Measurements from ENCODE around the gene FOXJ3.
"Not testable (repeated sequence)": the region's sequence is repeated elsewhere in the genome, so short reads cannot be mapped to it uniquely, and the experiment has no call there.

The FOXJ3 gene

GRCh38 chr1:42209526-42210251 lies 125.3 kb downstream of the FOXJ3 start:
- H3K9me3 ChIP-seq (replicated peaks; ENCODE audit: low read length), result no peaks in the 10 kb centered on the region
- H3K4me3 ChIP-seq (ENCODE audit: low read length), result no peak overlapping the region
- H3K9ac ChIP-seq (ENCODE audit: low read depth, low read length), result no peak overlapping the region
- H3K4me1 ChIP-seq (ENCODE audit: control insufficient read depth, insufficient read depth, low read length), result peaks cover 41% of the 10 kb centered on the region
- peaks cover 3% of the 10 kb centered on the region for H3K36me3 ChIP-seq (ENCODE audit: insufficient read depth, low read length)
- no peak overlapping the region for H3K4me2 ChIP-seq (ENCODE audit: low read length)
- no peaks in the 10 kb centered on the region for H3K27me3 ChIP-seq (ENCODE audit: control insufficient read depth, insufficient read depth, low read length)

- H3K4me1 ChIP-seq (ENCODE audit: control insufficient read depth, insufficient read depth, low read length), result peaks cover 26% of the 10 kb centered on the region
- H3K27me3 ChIP-seq (ENCODE audit: control insufficient read depth, insufficient read depth, low read length); H3K9ac ChIP-seq (ENCODE audit: low read depth, low read length); H3K4me2 ChIP-seq (ENCODE audit: low read length); H3K9me3 ChIP-seq (replicated peaks; ENCODE audit: low read length); H3K4me3 ChIP-seq (ENCODE audit: low read length); H3K36me3 ChIP-seq (ENCODE audit: insufficient read depth, low read length): not testable (repeated sequence)
Observed at GRCh38 chr1:42206930-42207329, 128.1 kb downstream of the FOXJ3 start.

- Histone ChIP-seq H3K4me3 (ENCODE audit: low read length) (no peak overlapping the region), H3K9me3 (replicated peaks; ENCODE audit: low read length) (no peaks in the 10 kb centered on the region), H3K27me3 (ENCODE audit: control insufficient read depth, insufficient read depth, low read length) (no peaks in the 10 kb centered on the region), H3K4me2 (ENCODE audit: low read length) (no peak overlapping the region), H3K9ac (ENCODE audit: low read depth, low read length) (no peak overlapping the region), H3K4me1 (ENCODE audit: control insufficient read depth, insufficient read depth, low read length) (peaks cover 20% of the 10 kb centered on the region), H3K36me3 (ENCODE audit: insufficient read depth, low read length) (peaks cover 9% of the 10 kb centered on the region)
Observed at GRCh38 chr1:42206164-42206563, 128.9 kb downstream of the FOXJ3 start.

- no peaks in the 10 kb centered on the region for H3K27me3 ChIP-seq (ENCODE audit: control insufficient read depth, insufficient read depth, low read length)
- no peaks in the 10 kb centered on the region for H3K4me1 ChIP-seq (ENCODE audit: control insufficient read depth, insufficient read depth, low read length)
- no peak overlapping the region for H3K4me3 ChIP-seq (ENCODE audit: low read length)
- no peaks in the 10 kb centered on the region for H3K9me3 ChIP-seq (replicated peaks; ENCODE audit: low read length)
- H3K36me3 ChIP-seq (ENCODE audit: insufficient read depth, low read length), result peaks cover 13% of the 10 kb centered on the region
- no peak overlapping the region for H3K9ac ChIP-seq (ENCODE audit: low read depth, low read length)
- no peak overlapping the region for H3K4me2 ChIP-seq (ENCODE audit: low read length)
Observed at GRCh38 chr1:42201986-42202385, 133.0 kb downstream of the FOXJ3 start.

- peaks cover 23% of the 10 kb centered on the region for H3K36me3 ChIP-seq (ENCODE audit: insufficient read depth, low read length)
- H3K9me3 ChIP-seq (replicated peaks; ENCODE audit: low read length), result no peaks in the 10 kb centered on the region
- H3K4me2 ChIP-seq (ENCODE audit: low read length), result no peak overlapping the region
- no peak overlapping the region for H3K9ac ChIP-seq (ENCODE audit: low read depth, low read length)
- H3K4me1 ChIP-seq (ENCODE audit: control insufficient read depth, insufficient read depth, low read length), result no peaks in the 10 kb centered on the region
- H3K4me3 ChIP-seq (ENCODE audit: low read length), result no peak overlapping the region
- no peaks in the 10 kb centered on the region for H3K27me3 ChIP-seq (ENCODE audit: control insufficient read depth, insufficient read depth, low read length)
Observed at GRCh38 chr1:42198251-42198650, 136.8 kb downstream of the FOXJ3 start.

- Histone ChIP-seq H3K9me3 (replicated peaks; ENCODE audit: low read length) (no peaks in the 10 kb centered on the region), H3K4me3 (ENCODE audit: low read length) (no peak overlapping the region), H3K9ac (ENCODE audit: low read depth, low read length) (no peak overlapping the region), H3K27me3 (ENCODE audit: control insufficient read depth, insufficient read depth, low read length) (no peaks in the 10 kb centered on the region), H3K4me1 (ENCODE audit: control insufficient read depth, insufficient read depth, low read length) (no peaks in the 10 kb centered on the region), H3K36me3 (ENCODE audit: insufficient read depth, low read length) (peaks cover 27% of the 10 kb centered on the region), H3K4me2 (ENCODE audit: low read length) (no peak overlapping the region)
Observed at GRCh38 chr1:42195841-42196240, 139.2 kb downstream of the FOXJ3 start.

GRCh38 chr1:42192106-42192505 lies 142.9 kb downstream of the FOXJ3 start:
- peaks cover 54% of the 10 kb centered on the region for H3K36me3 ChIP-seq (ENCODE audit: insufficient read depth, low read length)

GRCh38 chr1:42191319-42191718 lies 143.7 kb downstream of the FOXJ3 start:
- peaks cover 8% of the 10 kb centered on the region for H3K4me1 ChIP-seq (ENCODE audit: control insufficient read depth, insufficient read depth, low read length)
- no peaks in the 10 kb centered on the region for H3K9me3 ChIP-seq (replicated peaks; ENCODE audit: low read length)
- no peaks in the 10 kb centered on the region for H3K27me3 ChIP-seq (ENCODE audit: control insufficient read depth, insufficient read depth, low read length)
- H3K9ac ChIP-seq (ENCODE audit: low read depth, low read length), result no peak overlapping the region
- no peak overlapping the region for H3K4me3 ChIP-seq (ENCODE audit: low read length)
- H3K36me3 ChIP-seq (ENCODE audit: insufficient read depth, low read length), result peaks cover 54% of the 10 kb centered on the region
- no peak overlapping the region for H3K4me2 ChIP-seq (ENCODE audit: low read length)

More at GRCh38 chr1:42192106-42192505, 142.9 kb downstream of the FOXJ3 start:
- Histone ChIP-seq H3K4me3 (ENCODE audit: low read length) (no peak overlapping the region), H3K9me3 (replicated peaks; ENCODE audit: low read length) (no peaks in the 10 kb centered on the region), H3K4me1 (ENCODE audit: control insufficient read depth, insufficient read depth, low read length) (peaks cover under 1% of the 10 kb centered on the region), H3K27me3 (ENCODE audit: control insufficient read depth, insufficient read depth, low read length) (no peaks in the 10 kb centered on the region), H3K9ac (ENCODE audit: low read depth, low read length) (no peak overlapping the region), H3K4me2 (ENCODE audit: low read length) (no peak overlapping the region)

- Histone ChIP-seq H3K4me1 (ENCODE audit: control insufficient read depth, insufficient read depth, low read length) (peaks cover 17% of the 10 kb centered on the region), H3K4me2 (ENCODE audit: low read length) (no peak overlapping the region)
Observed at GRCh38 chr1:42189931-42190853, 144.8 kb downstream of the FOXJ3 start.

GRCh38 chr1:42186152-42186551 lies 148.9 kb downstream of the FOXJ3 start:
- Histone ChIP-seq H3K9ac (ENCODE audit: low read depth, low read length) (peak overlapping the region; percentile 21), H3K4me1 (ENCODE audit: control insufficient read depth, insufficient read depth, low read length) (peaks cover 20% of the 10 kb centered on the region), H3K4me2 (ENCODE audit: low read length) (peak overlapping the region; percentile 54), H3K4me3 (ENCODE audit: low read length) (no peak overlapping the region), H3K27me3 (ENCODE audit: control insufficient read depth, insufficient read depth, low read length) (no peaks in the 10 kb centered on the region), H3K9me3 (replicated peaks; ENCODE audit: low read length) (no peaks in the 10 kb centered on the region), H3K36me3 (ENCODE audit: insufficient read depth, low read length) (peaks cover 47% of the 10 kb centered on the region)

More at GRCh38 chr1:42189931-42190853, 144.8 kb downstream of the FOXJ3 start:
- Histone ChIP-seq H3K9me3 (replicated peaks; ENCODE audit: low read length) (no peaks in the 10 kb centered on the region), H3K9ac (ENCODE audit: low read depth, low read length) (no peak overlapping the region), H3K36me3 (ENCODE audit: insufficient read depth, low read length) (peaks cover 50% of the 10 kb centered on the region), H3K27me3 (ENCODE audit: control insufficient read depth, insufficient read depth, low read length) (no peaks in the 10 kb centered on the region), H3K4me3 (ENCODE audit: low read length) (no peak overlapping the region)

- Histone ChIP-seq H3K4me2 (ENCODE audit: low read length) (no peak overlapping the region), H3K4me1 (ENCODE audit: control insufficient read depth, insufficient read depth, low read length) (peaks cover 20% of the 10 kb centered on the region), H3K27me3 (ENCODE audit: control insufficient read depth, insufficient read depth, low read length) (no peaks in the 10 kb centered on the region), H3K9ac (ENCODE audit: low read depth, low read length) (no peak overlapping the region), H3K9me3 (replicated peaks; ENCODE audit: low read length) (no peaks in the 10 kb centered on the region), H3K36me3 (ENCODE audit: insufficient read depth, low read length) (peaks cover 39% of the 10 kb centered on the region), H3K4me3 (ENCODE audit: low read length) (no peak overlapping the region)
Observed at GRCh38 chr1:42184616-42185015, 150.4 kb downstream of the FOXJ3 start.
